Measurements from ENCODE around the gene WDR5.
A peak's percentile ranks its signal among the peaks of the same experiment; 100 is the strongest.

Gene WDR5

GRCh38 chr9:134136118-134136995 is 475 bp downstream of the WDR5 start:
- Histone ChIP-seq H4K5ac (ENCODE audit: low read length) (no peak overlapping the region), H2BK120ac (ENCODE audit: low read depth, low read length) (no peak overlapping the region), H4K8ac (ENCODE audit: low read depth, low read length) (no peak overlapping the region), H3K79me1 (ENCODE audit: low read length) (peaks cover 22% of the 10 kb centered on the region), H3K27me3 (ENCODE audit: insufficient read depth, low read length, poor library complexity) (no peaks in the 10 kb centered on the region), H3K79me2 (ENCODE audit: control insufficient read depth, insufficient read depth, low read length) (peaks cover 38% of the 10 kb centered on the region), H2AK5ac (ENCODE audit: low read length) (peak overlapping the region; percentile 51), H3K23ac (ENCODE audit: low read length) (peak overlapping the region; percentile 97), H3K4ac (ENCODE audit: low read depth, low read length) (peak overlapping the region; percentile 21), H3K4me2 (ENCODE audit: low read length) (peak overlapping the region; percentile 95), H3K27ac (ENCODE audit: low read depth, low read length) (no peak overlapping the region), H2BK5ac (ENCODE audit: low read length) (no peak overlapping the region), H3K4me1 (ENCODE audit: control insufficient read depth, low read depth, low read length) (peaks cover 2% of the 10 kb centered on the region), H3K9ac (ENCODE audit: low read length) (peak overlapping the region; percentile 99), H3K56ac (ENCODE audit: low read length) (peak overlapping the region; percentile 99), H2BK15ac (replicated peaks; ENCODE audit: low read depth) (no peak overlapping the region), H3K18ac (ENCODE audit: low read length) (peak overlapping the region; percentile 57), H3K4me3 (ENCODE audit: low read length) (peak overlapping the region; percentile 93), H3K36me3 (ENCODE audit: control insufficient read depth, insufficient read depth, low read length) (peaks cover 1% of the 10 kb centered on the region)
- peak; percentile 51 for DNase-seq
- no CpG with 5 or more reads among the region's 93 CpGs for WGBS (ENCODE audit: extremely low coverage, insufficient coverage, low lambda C conversion rate)

GRCh38 chr9:134136996-134137299 is 1.1 kb downstream of the WDR5 start:
- Histone ChIP-seq H3K4me3 (ENCODE audit: low read length) (peak overlapping the region; percentile 93), H2BK15ac (replicated peaks; ENCODE audit: low read depth) (no peak overlapping the region), H3K4me2 (ENCODE audit: low read length) (peak overlapping the region; percentile 95), H3K79me2 (ENCODE audit: control insufficient read depth, insufficient read depth, low read length) (peaks cover 38% of the 10 kb centered on the region), H3K18ac (ENCODE audit: low read length) (no peak overlapping the region), H3K36me3 (ENCODE audit: control insufficient read depth, insufficient read depth, low read length) (peaks cover 4% of the 10 kb centered on the region), H2BK120ac (ENCODE audit: low read depth, low read length) (no peak overlapping the region), H2BK5ac (ENCODE audit: low read length) (no peak overlapping the region), H3K27me3 (ENCODE audit: insufficient read depth, low read length, poor library complexity) (no peaks in the 10 kb centered on the region), H3K4me1 (ENCODE audit: control insufficient read depth, low read depth, low read length) (peaks cover 2% of the 10 kb centered on the region), H3K56ac (ENCODE audit: low read length) (peak overlapping the region; percentile 99), H4K8ac (ENCODE audit: low read depth, low read length) (no peak overlapping the region), H4K5ac (ENCODE audit: low read length) (no peak overlapping the region), H2AK5ac (ENCODE audit: low read length) (no peak overlapping the region), H3K23ac (ENCODE audit: low read length) (no peak overlapping the region), H3K79me1 (ENCODE audit: low read length) (peaks cover 22% of the 10 kb centered on the region), H3K9ac (ENCODE audit: low read length) (peak overlapping the region; percentile 99), H3K4ac (ENCODE audit: low read depth, low read length) (no peak overlapping the region), H3K27ac (ENCODE audit: low read depth, low read length) (no peak overlapping the region)
- no CpG with 5 or more reads among the region's 7 CpGs for WGBS (ENCODE audit: extremely low coverage, insufficient coverage, low lambda C conversion rate)
- DNase-seq: no peak

- Histone ChIP-seq H2BK120ac (ENCODE audit: low read depth, low read length) (no peak overlapping the region), H4K5ac (ENCODE audit: low read length) (no peak overlapping the region), H3K4me2 (ENCODE audit: low read length) (no peak overlapping the region), H3K56ac (ENCODE audit: low read length) (peak overlapping the region; percentile 22), H3K79me2 (ENCODE audit: control insufficient read depth, insufficient read depth, low read length) (peaks cover 38% of the 10 kb centered on the region), H2BK5ac (ENCODE audit: low read length) (no peak overlapping the region), H3K4ac (ENCODE audit: low read depth, low read length) (no peak overlapping the region), H3K23ac (ENCODE audit: low read length) (no peak overlapping the region), H3K18ac (ENCODE audit: low read length) (no peak overlapping the region), H3K36me3 (ENCODE audit: control insufficient read depth, insufficient read depth, low read length) (peaks cover 10% of the 10 kb centered on the region), H3K27me3 (ENCODE audit: insufficient read depth, low read length, poor library complexity) (no peaks in the 10 kb centered on the region), H3K79me1 (ENCODE audit: low read length) (peaks cover 22% of the 10 kb centered on the region), H2BK15ac (replicated peaks; ENCODE audit: low read depth) (no peak overlapping the region), H3K27ac (ENCODE audit: low read depth, low read length) (no peak overlapping the region), H3K4me1 (ENCODE audit: control insufficient read depth, low read depth, low read length) (peaks cover 2% of the 10 kb centered on the region), H4K8ac (ENCODE audit: low read depth, low read length) (no peak overlapping the region), H3K9ac (ENCODE audit: low read length) (peak overlapping the region; percentile 41), H2AK5ac (ENCODE audit: low read length) (no peak overlapping the region), H3K4me3 (ENCODE audit: low read length) (no peak overlapping the region)
- no CpG with 5 or more reads among the region's 10 CpGs for WGBS (ENCODE audit: extremely low coverage, insufficient coverage, low lambda C conversion rate)
- no peak for DNase-seq
Measured at GRCh38 chr9:134138292-134138691, 2.4 kb downstream of the WDR5 start.

- no peak overlapping the region for H3K18ac ChIP-seq (ENCODE audit: low read length)
- H4K8ac ChIP-seq (ENCODE audit: low read depth, low read length): no peak overlapping the region
- H3K27ac ChIP-seq (ENCODE audit: low read depth, low read length): no peak overlapping the region
- no peak overlapping the region for H3K23ac ChIP-seq (ENCODE audit: low read length)
- no peak overlapping the region for H2BK120ac ChIP-seq (ENCODE audit: low read depth, low read length)
- H3K4me1 ChIP-seq (ENCODE audit: control insufficient read depth, low read depth, low read length): peaks cover 2% of the 10 kb centered on the region
- no CpG with 5 or more reads among the region's 11 CpGs for WGBS (ENCODE audit: extremely low coverage, insufficient coverage, low lambda C conversion rate)
- no peak overlapping the region for H3K56ac ChIP-seq (ENCODE audit: low read length)
- no peak overlapping the region for H2AK5ac ChIP-seq (ENCODE audit: low read length)
- H3K36me3 ChIP-seq (ENCODE audit: control insufficient read depth, insufficient read depth, low read length): peaks cover 13% of the 10 kb centered on the region
- H3K4me3 ChIP-seq (ENCODE audit: low read length): no peak overlapping the region
- no peak overlapping the region for H3K4me2 ChIP-seq (ENCODE audit: low read length)
- H2BK15ac ChIP-seq (replicated peaks; ENCODE audit: low read depth): no peak overlapping the region
- no peak overlapping the region for H3K4ac ChIP-seq (ENCODE audit: low read depth, low read length)
- H3K79me2 ChIP-seq (ENCODE audit: control insufficient read depth, insufficient read depth, low read length): peaks cover 38% of the 10 kb centered on the region
- H2BK5ac ChIP-seq (ENCODE audit: low read length): no peak overlapping the region
- H3K79me1 ChIP-seq (ENCODE audit: low read length): peaks cover 22% of the 10 kb centered on the region
- no peaks in the 10 kb centered on the region for H3K27me3 ChIP-seq (ENCODE audit: insufficient read depth, low read length, poor library complexity)
- no peak overlapping the region for H4K5ac ChIP-seq (ENCODE audit: low read length)
- H3K9ac ChIP-seq (ENCODE audit: low read length): no peak overlapping the region
- DNase-seq: no peak
Measured at GRCh38 chr9:134139081-134139480, 3.2 kb downstream of the WDR5 start.

- no peaks in the 10 kb centered on the region for H3K27me3 ChIP-seq (ENCODE audit: insufficient read depth, low read length, poor library complexity)
- H3K4me3 ChIP-seq (ENCODE audit: low read length): no peak overlapping the region
- H3K18ac ChIP-seq (ENCODE audit: low read length): no peak overlapping the region
- peaks cover 2% of the 10 kb centered on the region for H3K4me1 ChIP-seq (ENCODE audit: control insufficient read depth, low read depth, low read length)
- no peak overlapping the region for H3K56ac ChIP-seq (ENCODE audit: low read length)
- H2AK5ac ChIP-seq (ENCODE audit: low read length): no peak overlapping the region
- H2BK15ac ChIP-seq (replicated peaks; ENCODE audit: low read depth): no peak overlapping the region
- no CpG with 5 or more reads among the region's 13 CpGs for WGBS (ENCODE audit: extremely low coverage, insufficient coverage, low lambda C conversion rate)
- H3K36me3 ChIP-seq (ENCODE audit: control insufficient read depth, insufficient read depth, low read length): peaks cover 24% of the 10 kb centered on the region
- DNase-seq: no peak
- H2BK5ac ChIP-seq (ENCODE audit: low read length): no peak overlapping the region
- no peak overlapping the region for H4K5ac ChIP-seq (ENCODE audit: low read length)
- no peak overlapping the region for H3K9ac ChIP-seq (ENCODE audit: low read length)
- no peak overlapping the region for H3K4me2 ChIP-seq (ENCODE audit: low read length)
- H4K8ac ChIP-seq (ENCODE audit: low read depth, low read length): no peak overlapping the region
- H2BK120ac ChIP-seq (ENCODE audit: low read depth, low read length): no peak overlapping the region
- no peak overlapping the region for H3K27ac ChIP-seq (ENCODE audit: low read depth, low read length)
- H3K23ac ChIP-seq (ENCODE audit: low read length): no peak overlapping the region
- peaks cover 23% of the 10 kb centered on the region for H3K79me1 ChIP-seq (ENCODE audit: low read length)
- H3K79me2 ChIP-seq (ENCODE audit: control insufficient read depth, insufficient read depth, low read length): peaks cover 32% of the 10 kb centered on the region
- no peak overlapping the region for H3K4ac ChIP-seq (ENCODE audit: low read depth, low read length)
Measured at GRCh38 chr9:134141906-134142305, 6.0 kb downstream of the WDR5 start.

- no peaks in the 10 kb centered on the region for H3K4me1 ChIP-seq (ENCODE audit: control insufficient read depth, low read depth, low read length)
- peaks cover 27% of the 10 kb centered on the region for H3K36me3 ChIP-seq (ENCODE audit: control insufficient read depth, insufficient read depth, low read length)
- no peak overlapping the region for H3K4me3 ChIP-seq (ENCODE audit: low read length)
- H3K79me2 ChIP-seq (ENCODE audit: control insufficient read depth, insufficient read depth, low read length): peaks cover 4% of the 10 kb centered on the region
- no CpG with 5 or more reads among the region's 4 CpGs for WGBS (ENCODE audit: extremely low coverage, insufficient coverage, low lambda C conversion rate)
- H2AK5ac ChIP-seq (ENCODE audit: low read length): no peak overlapping the region
- no peak overlapping the region for H2BK15ac ChIP-seq (replicated peaks; ENCODE audit: low read depth)
- H2BK120ac ChIP-seq (ENCODE audit: low read depth, low read length): no peak overlapping the region
- H3K23ac ChIP-seq (ENCODE audit: low read length): no peak overlapping the region
- no peak overlapping the region for H3K27ac ChIP-seq (ENCODE audit: low read depth, low read length)
- H4K8ac ChIP-seq (ENCODE audit: low read depth, low read length): no peak overlapping the region
- H3K9ac ChIP-seq (ENCODE audit: low read length): no peak overlapping the region
- peaks cover 12% of the 10 kb centered on the region for H3K79me1 ChIP-seq (ENCODE audit: low read length)
- H3K27me3 ChIP-seq (ENCODE audit: insufficient read depth, low read length, poor library complexity): no peaks in the 10 kb centered on the region
- H3K4me2 ChIP-seq (ENCODE audit: low read length): no peak overlapping the region
- H3K56ac ChIP-seq (ENCODE audit: low read length): no peak overlapping the region
- no peak overlapping the region for H3K4ac ChIP-seq (ENCODE audit: low read depth, low read length)
- no peak overlapping the region for H2BK5ac ChIP-seq (ENCODE audit: low read length)
- no peak overlapping the region for H4K5ac ChIP-seq (ENCODE audit: low read length)
- H3K18ac ChIP-seq (ENCODE audit: low read length): no peak overlapping the region
- DNase-seq: no peak
Measured at GRCh38 chr9:134144801-134145200, 8.9 kb downstream of the WDR5 start.
